Neural progenitor cell (in vitro differentiated cells): Measurements from ENCODE around the gene TICAM2.

Source experiments
- EZH2 ChIP-seq: fragments of 200-600 bp; sonication (generic); IDR thresholded peaks from 2 replicates; pipeline ENCODE4 v1.6.1; 2017; ENCODE audit warnings: antibody characterized with exemption, mild to moderate bottlenecking, moderate library complexity
- EZH2phosphoT487 ChIP-seq: fragments of 200-600 bp; sonication (generic); IDR thresholded peaks from 2 replicates; pipeline ENCODE4 v1.6.1; 2017; ENCODE audit warnings: antibody characterized with exemption
- TF ChIP-seq, protein P1 (sequence below): fragments of 200-600 bp; sonication (generic); IDR thresholded peaks from 2 replicates; pipeline ENCODE4 v1.5.1; 2017; ENCODE audit warnings: antibody characterized with exemption, mild to moderate bottlenecking

- TF ChIP-seq, protein P1, sequence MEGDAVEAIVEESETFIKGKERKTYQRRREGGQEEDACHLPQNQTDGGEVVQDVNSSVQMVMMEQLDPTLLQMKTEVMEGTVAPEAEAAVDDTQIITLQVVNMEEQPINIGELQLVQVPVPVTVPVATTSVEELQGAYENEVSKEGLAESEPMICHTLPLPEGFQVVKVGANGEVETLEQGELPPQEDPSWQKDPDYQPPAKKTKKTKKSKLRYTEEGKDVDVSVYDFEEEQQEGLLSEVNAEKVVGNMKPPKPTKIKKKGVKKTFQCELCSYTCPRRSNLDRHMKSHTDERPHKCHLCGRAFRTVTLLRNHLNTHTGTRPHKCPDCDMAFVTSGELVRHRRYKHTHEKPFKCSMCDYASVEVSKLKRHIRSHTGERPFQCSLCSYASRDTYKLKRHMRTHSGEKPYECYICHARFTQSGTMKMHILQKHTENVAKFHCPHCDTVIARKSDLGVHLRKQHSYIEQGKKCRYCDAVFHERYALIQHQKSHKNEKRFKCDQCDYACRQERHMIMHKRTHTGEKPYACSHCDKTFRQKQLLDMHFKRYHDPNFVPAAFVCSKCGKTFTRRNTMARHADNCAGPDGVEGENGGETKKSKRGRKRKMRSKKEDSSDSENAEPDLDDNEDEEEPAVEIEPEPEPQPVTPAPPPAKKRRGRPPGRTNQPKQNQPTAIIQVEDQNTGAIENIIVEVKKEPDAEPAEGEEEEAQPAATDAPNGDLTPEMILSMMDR, result peak; percentile 97
- TF ChIP-seq EZH2phosphoT487 (no peak), EZH2 (no peak)
Observed at GRCh38 chr5:115634343-115635132, 32.3 kb upstream of the TICAM2 start.
